HG03139 (cell line): Measurements from ENCODE around the gene MLXIP.
"Not testable (repeated sequence)": the region's sequence is repeated elsewhere in the genome, so short reads cannot be mapped to it uniquely, and the experiment has no call there.

Source experiments
- ATAC-seq: cut with Tn5 transposase; IDR thresholded peaks from one replicate; pipeline ENCODE4 v1.9.1; 2021; ENCODE audit not compliant: unreplicated experiment

The MLXIP gene, protein sequence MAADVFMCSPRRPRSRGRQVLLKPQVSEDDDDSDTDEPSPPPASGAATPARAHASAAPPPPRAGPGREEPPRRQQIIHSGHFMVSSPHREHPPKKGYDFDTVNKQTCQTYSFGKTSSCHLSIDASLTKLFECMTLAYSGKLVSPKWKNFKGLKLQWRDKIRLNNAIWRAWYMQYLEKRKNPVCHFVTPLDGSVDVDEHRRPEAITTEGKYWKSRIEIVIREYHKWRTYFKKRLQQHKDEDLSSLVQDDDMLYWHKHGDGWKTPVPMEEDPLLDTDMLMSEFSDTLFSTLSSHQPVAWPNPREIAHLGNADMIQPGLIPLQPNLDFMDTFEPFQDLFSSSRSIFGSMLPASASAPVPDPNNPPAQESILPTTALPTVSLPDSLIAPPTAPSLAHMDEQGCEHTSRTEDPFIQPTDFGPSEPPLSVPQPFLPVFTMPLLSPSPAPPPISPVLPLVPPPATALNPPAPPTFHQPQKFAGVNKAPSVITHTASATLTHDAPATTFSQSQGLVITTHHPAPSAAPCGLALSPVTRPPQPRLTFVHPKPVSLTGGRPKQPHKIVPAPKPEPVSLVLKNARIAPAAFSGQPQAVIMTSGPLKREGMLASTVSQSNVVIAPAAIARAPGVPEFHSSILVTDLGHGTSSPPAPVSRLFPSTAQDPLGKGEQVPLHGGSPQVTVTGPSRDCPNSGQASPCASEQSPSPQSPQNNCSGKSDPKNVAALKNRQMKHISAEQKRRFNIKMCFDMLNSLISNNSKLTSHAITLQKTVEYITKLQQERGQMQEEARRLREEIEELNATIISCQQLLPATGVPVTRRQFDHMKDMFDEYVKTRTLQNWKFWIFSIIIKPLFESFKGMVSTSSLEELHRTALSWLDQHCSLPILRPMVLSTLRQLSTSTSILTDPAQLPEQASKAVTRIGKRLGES

DNA sequence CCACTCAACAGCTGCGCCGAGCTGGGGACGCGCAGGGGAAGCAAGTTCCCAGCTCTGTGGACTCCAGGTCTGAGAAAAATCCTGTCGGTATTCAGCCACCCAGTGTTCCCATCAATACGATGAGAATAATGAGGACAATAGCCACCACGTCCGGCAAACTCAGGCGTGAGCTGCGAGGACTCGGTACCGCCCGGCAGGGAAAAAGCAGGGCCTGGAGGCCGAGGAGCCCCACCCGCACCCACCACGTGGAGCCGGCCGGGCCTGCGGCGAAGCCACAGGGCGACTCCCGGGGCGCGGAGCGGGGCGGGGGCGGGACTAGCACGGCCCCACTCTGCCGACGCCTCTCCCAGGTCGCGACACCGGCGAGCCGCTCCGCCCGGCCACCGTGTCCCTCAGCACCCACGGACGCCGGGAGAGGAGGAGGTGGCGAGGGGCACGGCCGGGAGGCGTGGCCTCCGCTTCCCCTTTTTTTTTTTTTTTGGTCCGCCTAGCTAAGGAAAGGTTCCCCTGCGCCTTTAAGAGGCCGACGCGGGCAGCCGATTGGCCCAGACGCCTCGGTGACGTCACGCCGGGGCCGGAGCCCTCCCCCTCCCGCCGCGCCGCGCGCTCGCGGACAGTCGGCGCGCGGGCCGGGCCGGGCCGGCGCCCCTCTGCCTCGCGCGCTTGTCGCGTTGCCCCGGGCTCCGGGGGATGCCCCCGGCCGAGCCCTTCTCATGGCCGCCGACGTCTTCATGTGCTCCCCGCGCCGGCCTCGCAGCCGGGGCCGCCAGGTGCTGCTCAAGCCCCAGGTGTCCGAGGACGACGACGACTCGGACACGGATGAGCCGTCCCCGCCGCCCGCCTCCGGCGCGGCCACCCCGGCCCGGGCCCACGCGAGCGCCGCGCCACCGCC, at the start of gene MLXIP:
Gene MLXIP, plus strand, starts transcription at position 616 of the 892 bp plus-strand sequence. Its CDS starts 98 bp downstream, at position 714.
- ATAC-seq = peak; percentile 68

DNA sequence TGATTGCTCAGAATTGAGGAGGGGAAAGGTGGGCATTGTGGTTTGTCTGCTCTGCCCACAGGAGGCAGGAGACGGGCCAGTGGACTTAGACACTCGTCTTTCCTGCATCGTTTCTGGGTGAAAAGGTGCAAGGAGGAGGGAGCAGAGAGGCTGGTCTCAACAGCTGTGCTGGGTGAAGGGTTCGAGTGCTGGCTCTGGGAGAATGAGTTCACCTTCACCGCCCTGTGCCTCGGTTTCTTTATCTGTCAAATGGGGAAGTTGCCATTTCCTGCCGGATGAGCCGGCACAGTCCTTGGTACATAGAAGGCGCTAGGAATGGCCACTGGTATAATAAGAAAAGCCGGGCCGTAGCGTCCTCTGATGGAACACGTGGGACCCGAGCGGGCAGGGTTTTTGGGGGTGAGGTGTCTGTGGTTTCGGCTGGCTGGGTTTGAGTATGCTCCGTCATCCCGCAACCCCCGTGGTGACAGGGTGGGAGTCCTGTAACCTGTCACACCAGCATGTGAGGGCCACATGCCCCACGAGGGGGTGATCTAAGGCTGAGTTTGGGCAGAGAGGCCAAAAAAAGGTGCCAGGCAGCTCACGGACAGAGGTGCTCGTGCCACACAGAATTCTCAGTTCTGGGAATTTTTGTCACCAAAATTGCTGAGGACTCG, 49.5 kb upstream of the MLXIP start:
- peak; percentile 43 for ATAC-seq

DNA sequence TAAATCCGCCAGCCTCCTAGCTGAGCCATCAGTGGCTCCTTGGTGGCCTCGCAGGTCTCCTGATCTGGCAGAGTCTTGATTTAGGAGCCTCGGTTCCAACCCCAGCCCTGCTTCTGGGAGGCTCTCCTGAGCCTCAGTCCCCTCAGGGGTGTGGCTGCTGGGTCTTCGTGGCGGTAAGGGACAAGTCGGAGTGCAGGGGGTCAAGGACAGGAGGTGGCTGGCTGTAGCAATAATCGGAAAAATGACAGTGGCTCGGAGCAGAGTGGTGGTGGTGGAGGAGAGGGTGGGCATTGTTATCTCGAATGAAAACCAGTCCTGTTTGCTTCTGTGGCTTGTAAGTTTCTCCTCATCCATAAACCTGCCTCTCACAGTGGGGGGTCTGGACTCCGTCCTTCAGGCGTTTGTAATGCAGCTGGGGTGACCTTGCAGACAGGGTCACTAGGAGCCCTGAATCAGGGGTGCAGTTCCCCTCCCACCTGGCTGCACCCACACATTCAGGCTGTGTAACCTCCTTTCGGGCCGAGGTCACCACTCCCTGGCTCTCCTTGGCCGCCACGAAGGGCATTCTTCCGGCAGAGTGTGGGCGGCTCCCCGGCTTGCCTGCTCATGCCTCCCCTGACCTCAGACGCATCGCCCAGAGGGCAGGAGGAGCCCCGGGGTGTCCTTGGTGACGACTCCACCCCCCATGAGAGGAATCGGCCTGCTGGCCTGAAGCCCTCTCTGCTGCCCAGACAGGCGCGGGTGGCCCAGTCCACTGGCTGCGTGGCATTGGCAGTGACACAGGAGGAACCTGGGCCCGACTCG, 48.7 kb upstream of the MLXIP start:
- no peak for ATAC-seq

DNA sequence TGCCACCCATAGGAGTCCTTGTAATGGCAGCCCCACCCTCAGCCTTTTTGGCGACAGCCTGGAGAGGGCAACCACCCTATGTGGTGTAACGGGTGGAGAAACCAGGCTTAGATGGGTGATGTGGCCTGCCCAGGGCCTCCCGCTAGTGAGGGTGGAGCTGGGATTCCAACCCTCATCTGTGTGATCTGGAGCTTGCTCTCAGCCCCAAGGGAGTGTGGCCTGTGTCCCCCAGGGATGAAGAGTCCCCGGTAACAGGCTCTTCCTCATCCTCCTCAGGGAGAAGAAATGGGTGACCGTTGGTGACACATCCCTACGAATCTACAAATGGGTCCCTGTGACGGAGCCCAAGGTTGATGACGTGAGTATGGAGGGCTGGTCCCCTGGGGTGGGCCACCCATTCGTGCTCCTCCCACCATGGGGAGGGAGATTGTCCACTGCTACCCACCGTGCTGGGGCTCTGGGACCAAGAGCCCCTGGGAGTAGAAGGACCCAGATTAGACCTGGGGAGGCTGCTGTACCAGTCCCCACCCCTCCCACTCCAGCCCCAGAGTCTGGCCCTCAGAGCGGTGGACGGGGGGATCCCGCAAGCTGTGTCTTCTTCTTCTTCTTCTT, 48.0 kb upstream of the MLXIP start:
- no peak for ATAC-seq

DNA sequence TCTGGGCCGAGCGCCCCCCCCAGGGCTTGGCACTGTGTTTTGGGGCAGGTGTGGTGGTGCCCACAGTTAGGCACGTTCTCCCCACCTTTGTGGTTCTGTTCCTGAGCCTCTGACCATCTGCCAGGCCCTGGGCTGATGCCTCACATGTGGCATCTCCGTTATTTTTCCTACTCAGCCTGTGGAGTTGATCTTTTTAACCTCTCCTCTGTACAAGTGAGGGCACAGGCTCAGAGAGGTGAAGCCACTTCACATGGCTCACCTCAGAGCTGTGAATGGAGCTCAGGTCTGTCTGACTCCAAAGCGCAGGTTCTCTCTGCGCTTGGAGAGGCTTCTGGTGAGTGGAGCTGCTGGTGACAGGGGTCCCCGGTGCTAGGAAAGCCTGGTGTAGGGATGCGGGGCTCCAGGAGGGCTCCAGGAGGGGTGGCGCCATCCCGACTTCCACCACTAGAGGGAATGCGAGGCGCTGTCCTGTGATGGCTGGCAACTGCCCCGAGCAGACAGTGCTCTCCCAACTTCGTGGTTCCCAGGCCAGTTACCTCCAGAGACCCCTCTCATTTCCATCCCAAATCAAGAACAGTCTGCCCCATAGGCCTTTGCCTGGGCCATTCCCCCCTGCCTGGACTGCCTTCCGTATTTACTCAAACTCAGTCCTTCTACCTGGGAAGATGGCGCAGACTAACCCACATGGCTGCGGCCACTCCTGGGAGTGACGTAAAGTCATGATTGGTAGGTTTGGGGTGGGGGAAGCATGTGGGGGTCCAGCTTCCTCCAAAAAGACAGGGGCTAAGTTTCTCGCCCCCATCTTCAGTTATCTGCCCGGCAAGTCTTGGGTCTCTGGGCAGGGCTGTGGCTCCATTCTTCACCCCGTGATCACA, 47.0 kb upstream of the MLXIP start:
- ATAC-seq = no peak

DNA sequence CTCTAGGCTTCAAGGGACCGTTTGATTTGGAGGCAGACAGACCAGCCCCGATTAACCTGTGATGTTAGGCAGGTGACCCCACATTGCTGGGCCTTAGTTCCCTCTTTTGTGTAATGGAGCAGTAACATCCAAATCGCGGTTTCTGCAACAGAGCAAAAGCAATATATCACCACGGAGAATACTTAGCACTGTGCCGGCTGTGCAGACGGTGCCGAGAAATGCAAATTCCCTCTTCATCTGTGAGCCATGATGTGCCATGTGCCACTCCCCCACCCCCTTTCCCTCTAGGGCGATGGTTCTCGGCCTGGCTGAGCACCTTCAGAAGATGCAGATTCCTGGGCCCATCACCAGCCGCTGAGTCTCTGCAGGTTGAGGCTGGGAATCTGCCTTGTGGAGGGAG, 46.0 kb upstream of the MLXIP start:
- no peak for ATAC-seq

DNA sequence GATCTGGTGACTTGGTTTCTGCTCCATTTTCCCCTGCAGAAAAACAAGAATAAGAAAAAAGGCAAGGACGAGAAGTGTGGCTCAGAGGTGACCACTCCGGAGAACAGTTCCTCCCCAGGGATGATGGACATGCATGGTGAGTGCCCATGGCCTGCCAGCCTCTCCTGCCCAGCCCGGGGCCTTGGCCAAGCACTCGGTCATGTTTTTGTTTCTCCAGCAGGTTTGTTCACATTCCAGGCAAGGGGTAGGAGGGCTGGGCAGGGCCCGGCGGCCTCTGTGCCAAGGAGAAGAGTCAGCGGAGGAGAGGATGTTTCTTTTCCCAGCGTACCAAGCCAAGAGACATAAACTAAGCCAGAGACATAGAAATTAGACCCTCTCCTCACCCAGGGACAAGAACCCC, 43.3 kb upstream of the MLXIP start:
- no peak for ATAC-seq

DNA sequence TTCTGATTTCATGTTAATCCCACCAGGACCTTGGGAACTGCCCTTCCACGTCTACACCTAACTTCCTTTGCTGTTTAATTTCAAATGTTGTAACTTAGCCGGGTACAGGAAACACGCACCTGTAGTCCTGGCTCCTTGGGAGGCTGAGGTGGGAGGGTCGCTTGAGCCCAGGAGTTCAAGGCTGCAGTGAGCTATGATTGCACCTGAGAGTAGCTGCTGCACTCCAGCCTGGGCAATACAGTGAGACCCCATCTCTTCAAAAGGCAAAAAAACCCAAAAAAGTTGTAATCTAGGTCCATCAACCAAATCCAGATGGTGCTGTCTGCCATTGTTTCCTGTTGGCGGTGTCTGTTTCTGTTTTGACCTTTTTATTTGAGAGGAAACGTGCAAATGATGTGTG, 42.4 kb upstream of the MLXIP start:
- ATAC-seq = no peak

DNA sequence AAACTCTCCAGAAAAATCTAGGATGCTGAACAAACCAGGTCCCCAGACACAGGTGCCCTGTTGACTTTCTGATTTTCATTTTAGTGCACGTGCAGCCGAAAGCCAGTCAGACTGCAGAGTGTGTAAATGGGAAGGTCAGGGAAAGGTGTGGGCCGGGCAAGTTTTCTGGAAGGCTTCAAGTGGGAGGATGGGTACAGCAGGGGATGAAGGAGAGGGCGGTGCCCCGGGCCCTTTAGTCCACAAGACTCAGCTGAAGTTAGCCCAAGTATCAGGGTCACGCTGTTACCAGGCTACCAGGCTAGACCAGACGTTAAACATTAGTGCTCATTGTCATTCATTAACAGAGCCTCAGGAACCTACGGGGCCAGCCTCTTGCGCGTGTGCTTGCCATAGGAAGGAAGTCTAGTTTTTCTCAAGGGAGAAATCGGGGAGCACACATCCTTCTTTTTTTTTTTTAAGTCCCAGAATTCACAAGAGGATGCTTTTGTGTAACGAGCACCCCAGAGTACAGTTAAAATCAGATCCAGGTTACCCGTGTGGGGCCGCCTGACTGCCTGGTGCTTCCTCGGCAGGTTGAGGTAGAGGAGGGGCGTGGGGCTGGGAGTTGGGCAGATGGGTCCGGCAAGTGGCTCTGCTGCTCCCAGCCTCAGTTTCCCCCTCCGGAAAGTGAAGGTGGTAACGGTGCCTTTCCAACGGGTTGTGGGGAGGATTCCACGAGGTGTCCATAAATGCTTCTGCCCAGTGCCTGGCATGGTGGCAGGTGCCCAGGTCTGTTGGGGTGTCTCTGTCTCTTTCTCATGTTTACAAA, 37.8 kb upstream of the MLXIP start:
- no peak for ATAC-seq

DNA sequence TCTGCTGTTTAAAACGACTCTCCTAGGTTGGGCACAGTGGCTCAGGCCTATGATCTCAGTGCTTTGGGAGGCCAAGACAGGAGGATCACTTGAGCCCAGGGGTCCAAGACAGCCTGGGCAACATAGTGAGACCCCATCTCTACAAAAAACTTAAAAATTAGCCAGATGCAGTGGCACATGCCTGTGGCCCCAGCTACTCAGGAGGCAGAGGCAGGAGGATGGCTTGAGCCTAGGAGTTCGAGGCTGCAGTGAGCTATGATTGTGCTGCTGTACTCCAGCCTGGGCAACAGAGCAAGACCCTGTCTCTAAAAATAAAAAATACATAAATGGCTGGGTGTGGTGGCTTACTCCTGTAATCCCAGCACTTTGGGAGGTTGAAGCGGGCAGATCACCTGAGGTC, 37.1 kb upstream of the MLXIP start:
- not testable (repeated sequence) for ATAC-seq

DNA sequence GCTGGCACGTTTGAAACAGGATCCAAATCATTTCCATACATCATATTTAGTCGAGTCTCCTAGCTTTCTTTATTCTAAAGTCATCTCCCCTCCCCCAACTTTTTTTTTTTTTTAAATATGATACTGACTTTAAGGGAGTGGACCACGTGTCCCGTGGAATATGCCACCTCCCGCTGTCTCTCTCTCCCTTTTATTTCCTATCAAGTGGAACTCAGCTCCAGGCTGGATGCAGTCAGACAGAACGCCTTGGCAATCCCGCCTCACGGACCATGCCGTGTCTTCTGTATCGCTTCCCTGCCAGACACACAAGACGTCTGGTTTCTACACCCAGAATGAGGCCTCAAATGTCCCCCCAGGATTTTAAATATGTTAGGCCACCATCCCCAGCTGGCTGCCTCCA, 35.6 kb upstream of the MLXIP start:
- ATAC-seq = no peak

DNA sequence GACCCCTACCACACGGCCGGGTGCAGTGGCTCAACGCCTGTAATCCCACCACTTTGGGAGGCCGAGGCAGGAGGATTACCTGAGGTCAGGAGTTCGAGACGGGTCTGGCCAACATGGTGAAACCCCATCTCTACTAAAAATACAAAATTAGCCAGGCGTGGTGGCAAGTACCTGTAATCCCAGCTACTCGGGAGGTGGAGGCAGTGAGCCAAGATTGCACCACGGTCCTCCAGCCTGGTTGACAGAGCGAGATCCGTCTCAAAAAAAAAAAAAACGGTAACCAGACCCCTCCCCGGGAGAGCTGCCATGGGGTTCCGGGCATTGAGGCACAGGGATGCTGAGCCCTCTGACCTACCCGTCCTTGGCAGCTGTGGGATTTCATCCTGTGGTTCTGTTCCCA, 35.1 kb upstream of the MLXIP start:
- no peak for ATAC-seq

DNA sequence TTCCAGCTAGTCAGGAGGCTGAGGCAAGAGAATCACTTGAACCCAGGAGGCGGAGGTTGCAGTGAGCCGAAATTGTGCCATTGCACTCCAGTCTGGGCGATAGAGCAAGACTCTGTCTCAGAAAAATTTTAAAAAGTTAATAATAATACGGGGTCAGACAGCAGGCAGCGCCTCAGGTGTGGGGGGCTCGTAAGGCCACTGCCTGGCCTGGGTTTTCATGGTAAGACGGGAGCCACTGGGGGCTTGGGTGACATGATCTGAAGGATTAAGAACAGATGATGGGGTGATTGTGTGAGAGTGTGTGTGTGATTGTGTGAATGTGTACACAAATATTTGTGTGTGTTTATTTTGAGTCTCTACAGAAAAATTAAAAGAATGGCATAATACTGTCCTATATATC, 33.3 kb upstream of the MLXIP start:
- no peak for ATAC-seq

DNA sequence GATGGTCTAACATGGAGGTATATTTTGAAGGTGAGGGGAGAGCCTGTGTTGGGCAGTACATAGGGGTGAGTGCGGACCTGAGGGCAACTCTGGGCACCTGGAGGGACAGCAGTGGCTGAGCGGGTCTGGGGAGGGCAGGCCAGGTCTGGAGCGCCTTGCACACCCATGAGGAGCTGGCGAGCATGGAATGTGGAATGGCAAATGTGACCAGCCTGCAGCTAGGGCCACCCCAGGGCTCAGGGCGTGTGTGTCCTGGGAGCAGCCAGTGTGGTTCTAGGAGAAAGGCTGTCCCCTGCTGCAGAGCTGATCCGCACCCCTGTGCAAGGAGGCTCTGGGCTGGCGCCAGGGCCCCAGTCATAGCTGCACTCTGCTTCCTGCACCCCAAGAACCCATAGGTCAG, 32.4 kb upstream of the MLXIP start:
- ATAC-seq = no peak

DNA sequence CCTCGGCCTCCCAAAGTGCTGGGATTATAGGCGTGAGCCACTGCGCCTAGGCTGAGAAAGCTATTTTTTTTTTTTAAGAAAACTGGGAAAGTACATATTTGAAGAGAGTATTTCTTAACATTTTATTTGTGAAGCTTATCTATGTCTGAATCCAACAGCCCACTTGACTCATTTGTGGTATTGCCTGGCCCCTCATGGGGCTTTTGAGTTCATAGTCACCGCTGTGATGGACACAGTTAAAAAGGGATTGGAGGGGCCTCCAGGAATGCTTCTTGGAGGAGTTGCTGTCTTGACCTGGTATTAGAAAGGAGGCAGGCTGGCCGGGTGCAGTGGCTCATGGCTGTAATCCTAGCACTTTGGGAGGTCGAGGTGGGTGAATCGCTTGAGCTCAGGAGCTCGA, 30.4 kb upstream of the MLXIP start:
- no peak for ATAC-seq

DNA sequence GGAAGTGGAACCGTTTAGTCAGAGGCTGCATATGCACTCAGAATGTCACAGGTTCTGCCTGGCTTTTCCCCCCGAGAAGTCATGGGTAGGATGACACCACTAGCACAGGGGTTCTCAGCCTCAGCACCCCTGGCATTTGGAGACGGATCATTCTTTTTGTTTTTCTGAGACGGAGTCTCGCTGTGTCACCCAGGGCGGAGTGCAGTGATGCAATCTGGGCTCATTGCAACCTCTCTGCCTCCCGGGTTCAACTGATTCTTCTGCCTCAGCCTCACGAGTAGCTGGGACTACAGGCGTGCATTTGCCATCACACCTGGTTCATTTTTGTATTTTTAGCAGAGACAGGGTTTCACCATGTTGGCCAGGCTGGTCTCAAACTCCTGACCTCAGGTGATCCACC, 28.7 kb upstream of the MLXIP start:
- ATAC-seq = no peak

DNA sequence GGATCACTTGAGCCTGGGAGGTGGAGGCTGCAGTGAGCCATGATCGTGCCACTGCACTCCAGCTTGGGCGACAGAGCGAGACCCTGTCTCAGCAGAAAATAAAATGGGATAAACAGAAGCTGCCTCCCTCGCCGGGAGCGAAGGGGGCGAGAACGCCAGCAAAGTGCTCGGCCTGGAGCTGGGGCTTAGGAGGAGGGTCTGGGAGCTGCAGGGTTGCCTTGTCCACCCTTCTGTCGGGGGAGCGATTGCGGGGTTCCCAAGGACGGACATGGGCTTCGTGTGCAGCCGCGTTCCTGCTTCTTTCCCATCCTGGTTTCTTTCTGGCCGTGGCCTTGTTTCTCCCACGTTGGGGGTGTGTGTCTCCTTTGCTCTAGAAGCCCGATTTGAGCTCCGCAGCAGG, 27.9 kb upstream of the MLXIP start:
- ATAC-seq = no peak
